ENCODE data around the gene TREX2.

DNA sequence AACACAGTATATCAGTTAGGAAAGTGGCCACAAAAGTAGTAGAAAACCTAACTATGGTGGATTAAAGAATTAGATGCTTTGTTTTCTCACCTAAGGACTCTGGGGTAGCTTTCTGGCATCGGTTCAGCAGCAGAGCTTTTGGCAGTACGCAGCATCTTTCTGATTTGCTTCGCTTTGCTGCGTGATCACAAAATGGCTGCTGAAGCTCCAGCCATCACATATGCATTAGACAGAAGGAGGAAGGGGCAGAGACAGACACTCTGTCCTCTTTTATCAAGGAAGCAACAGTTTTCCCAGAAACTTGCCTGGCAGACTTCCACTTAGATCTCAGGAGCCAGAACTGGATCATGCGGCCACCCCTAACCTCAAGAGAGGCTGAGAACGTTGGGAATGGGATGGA, 15.1 kb downstream of the TREX2 start:
- TF ChIP-seq, protein P1, sequence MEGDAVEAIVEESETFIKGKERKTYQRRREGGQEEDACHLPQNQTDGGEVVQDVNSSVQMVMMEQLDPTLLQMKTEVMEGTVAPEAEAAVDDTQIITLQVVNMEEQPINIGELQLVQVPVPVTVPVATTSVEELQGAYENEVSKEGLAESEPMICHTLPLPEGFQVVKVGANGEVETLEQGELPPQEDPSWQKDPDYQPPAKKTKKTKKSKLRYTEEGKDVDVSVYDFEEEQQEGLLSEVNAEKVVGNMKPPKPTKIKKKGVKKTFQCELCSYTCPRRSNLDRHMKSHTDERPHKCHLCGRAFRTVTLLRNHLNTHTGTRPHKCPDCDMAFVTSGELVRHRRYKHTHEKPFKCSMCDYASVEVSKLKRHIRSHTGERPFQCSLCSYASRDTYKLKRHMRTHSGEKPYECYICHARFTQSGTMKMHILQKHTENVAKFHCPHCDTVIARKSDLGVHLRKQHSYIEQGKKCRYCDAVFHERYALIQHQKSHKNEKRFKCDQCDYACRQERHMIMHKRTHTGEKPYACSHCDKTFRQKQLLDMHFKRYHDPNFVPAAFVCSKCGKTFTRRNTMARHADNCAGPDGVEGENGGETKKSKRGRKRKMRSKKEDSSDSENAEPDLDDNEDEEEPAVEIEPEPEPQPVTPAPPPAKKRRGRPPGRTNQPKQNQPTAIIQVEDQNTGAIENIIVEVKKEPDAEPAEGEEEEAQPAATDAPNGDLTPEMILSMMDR (IDR thresholded peaks at IDR 0.05 in 4 of 5, conservative IDR thresholded peaks at IDR 0.05 in 1 of 5), result no peak
- TF ChIP-seq POLR2A (IDR thresholded peaks at IDR 0.05), result no peak
